GM12872 (cell line): ENCODE measurements around the gene SAA1.

Experiments
- CTCF ChIP-seq: IDR thresholded peaks from 3 replicates; pipeline ENCODE4 v1.5.1; 2011; ENCODE audit warnings: low read depth, mild to moderate bottlenecking, low read length, moderate library complexity; ENCODE audit not compliant: insufficient read depth

The SAA1 gene

GRCh38 chr11:18233912-18234311, 32.2 kb upstream of the SAA1 start:
- no peak for TF ChIP-seq CTCF

GRCh38 chr11:18235394-18236334, 30.4 kb upstream of the SAA1 start:
- no peak for TF ChIP-seq CTCF

GRCh38 chr11:18236664-18237356, 29.3 kb upstream of the SAA1 start, which contains the start of gene SAA4:
Gene SAA4, minus strand, starts transcription at chr11:18236802. Its CDS starts 876 bp downstream, at chr11:18235926.
- TF ChIP-seq CTCF = no peak

- no peak for TF ChIP-seq CTCF
Observed at GRCh38 chr11:18239655-18240054, 26.4 kb upstream of the SAA1 start.

- TF ChIP-seq CTCF = peak; percentile 94
Observed at GRCh38 chr11:18243783-18244362, 22.2 kb upstream of the SAA1 start.

- TF ChIP-seq CTCF = no peak
Observed at GRCh38 chr11:18245396-18245795, 20.7 kb upstream of the SAA1 start.
